A673 (cell line): ENCODE measurements around the gene PIAS4. TPM values are rescaled to one million over a fixed set of nuclear protein-coding genes. Genes with fewer than 3 reads are reported as not detected.

Source experiments
- BruUV-seq: library from RNA; stranded (reverse); fragments of 400-500 nt; replicated peaks from 2 replicates; lab custom pipeline; 2021; lab: Mats Ljungman, UMichigan
- CTCF ChIA-PET: fragments of 300-600 bp; sonication (Branson Sonifier 250); formaldehyde crosslinking; loops from one replicate; lab custom pipeline; 2022; ENCODE audit warnings: antibody characterized with exemption; lab: Charles Lee
- POLR2A ChIA-PET: fragments of 300-600 bp; sonication (Branson Sonifier 250); formaldehyde crosslinking; loops from one replicate; lab custom pipeline; 2022; ENCODE audit warnings: antibody characterized with exemption; ENCODE audit not compliant: low non-redundant PET; lab: Charles Lee
- DNase-seq: peaks from one replicate; pipeline ENCODE4 v3.0.0-alpha.2; 2015; ENCODE audit warnings: low spot score
- H3K27ac ChIP-seq: fragments of 200-600 bp; sonication (generic); 2 replicates; pipeline ENCODE4 v1.5.1; 2016; ENCODE audit warnings: mixed run types, low read depth, mild to moderate bottlenecking, mixed read lengths, antibody characterized with exemption, low read length; ENCODE audit not compliant: poor library complexity, severe bottlenecking
- H3K27me3 ChIP-seq: fragments of 200-600 bp; sonication (generic); replicated peaks from 2 replicates; pipeline ENCODE4 v1.6.1; 2017; ENCODE audit warnings: mixed run types, low read depth, mild to moderate bottlenecking, mixed read lengths, antibody characterized with exemption, low read length; ENCODE audit not compliant: insufficient read depth, poor library complexity
- H3K36me3 ChIP-seq: fragments of 200-600 bp; sonication (generic); 2 replicates; pipeline ENCODE4 v1.6.1; 2016; ENCODE audit warnings: mixed run types, mild to moderate bottlenecking, mixed read lengths, antibody characterized with exemption, low read length; ENCODE audit not compliant: insufficient read depth, poor library complexity, severe bottlenecking
- H3K4me1 ChIP-seq: fragments of 200-600 bp; sonication (generic); 2 replicates; pipeline ENCODE4 v1.6.1; 2017; ENCODE audit warnings: mixed run types, mild to moderate bottlenecking, mixed read lengths, antibody characterized with exemption, low read length; ENCODE audit not compliant: insufficient read depth, poor library complexity, severe bottlenecking
- H3K4me3 ChIP-seq: fragments of 200-600 bp; sonication (generic); 2 replicates; pipeline ENCODE4 v1.5.1; 2016; ENCODE audit warnings: low read depth, mixed run types, mild to moderate bottlenecking, mixed read lengths, low read length; ENCODE audit not compliant: poor library complexity, severe bottlenecking
- H3K9me3 ChIP-seq: fragments of 200-600 bp; sonication (generic); 2 replicates; pipeline ENCODE4 v1.6.1; 2016; ENCODE audit warnings: mixed run types, low read depth, mild to moderate bottlenecking, mixed read lengths, antibody characterized with exemption, low read length; ENCODE audit not compliant: poor library complexity, severe bottlenecking
- EZH2 ChIP-seq: fragments of 200-600 bp; sonication (generic); IDR thresholded peaks from 2 replicates; pipeline ENCODE4 v1.6.1; 2017; ENCODE audit warnings: borderline replicate concordance, low read depth, mild to moderate bottlenecking, mixed read lengths, antibody characterized with exemption, low read length; ENCODE audit not compliant: poor library complexity, severe bottlenecking
- intact Hi-C: fragments of 100-400 bp; cut with micrococcal nuclease; formaldehyde crosslinking; loops from one replicate; pipeline ENCODE4 v1.10.0; 2022; ENCODE audit not compliant: unreplicated experiment
- total RNA-seq: library from RNA; stranded (reverse); gene quantifications from 2 replicates; pipeline ENCODE4 v1.2.3, GENCODE V29; 2021
- TF ChIP-seq, protein P1 (sequence below): fragments of 300-800, 200-600 bp; sonication (generic); conservative IDR thresholded peaks from 2 replicates; pipeline ENCODE4 v1.5.1; 2017; ENCODE audit warnings: low read depth, mild to moderate bottlenecking, antibody characterized with exemption, low read length, moderate library complexity, mixed read lengths

PIAS4 gene
- total RNA-seq, 1 experiment from 2014 or later, result 59.1 TPM

DNA sequence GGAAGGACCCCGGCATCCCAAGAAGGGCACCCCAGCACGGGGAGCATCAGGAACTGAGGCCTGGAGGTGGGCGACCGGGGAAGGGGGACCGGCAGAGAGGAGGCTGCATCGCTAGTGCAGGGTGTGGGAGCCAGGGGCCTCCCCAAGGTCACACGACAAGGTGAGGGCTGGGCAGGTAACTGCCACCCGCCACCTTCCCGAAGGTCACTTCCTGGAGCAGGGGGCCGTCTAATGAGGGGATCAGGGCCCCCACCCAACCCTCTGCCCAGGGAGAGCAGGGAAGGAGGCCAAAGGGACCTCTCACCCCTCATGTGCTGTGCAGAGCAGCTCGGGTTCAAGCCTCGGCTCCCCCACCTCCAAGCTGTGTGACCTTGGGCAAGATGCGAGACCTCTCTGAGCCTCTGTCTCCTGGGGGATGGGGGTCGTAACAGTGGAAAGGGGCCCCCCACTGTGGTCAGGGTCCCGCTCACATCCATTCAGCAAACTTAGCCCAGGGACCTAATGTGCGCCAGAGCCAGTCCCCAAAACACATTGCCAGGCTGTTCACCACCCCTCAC is 53.2 kb downstream of the PIAS4 start:
- intact Hi-C loops, result no loop called here
- ChIA-PET CTCF (no interaction called here), POLR2A (no interaction called here)
- Histone ChIP-seq H3K27ac (no peak overlapping the region), H3K36me3 (peaks cover 3% of the 10 kb centered on the region), H3K9me3 (no peaks in the 10 kb centered on the region), H3K4me1 (peaks cover 7% of the 10 kb centered on the region), H3K27me3 (no peaks in the 10 kb centered on the region), H3K4me3 (no peak overlapping the region)
- no peak for DNase-seq
- TF ChIP-seq, protein P1, sequence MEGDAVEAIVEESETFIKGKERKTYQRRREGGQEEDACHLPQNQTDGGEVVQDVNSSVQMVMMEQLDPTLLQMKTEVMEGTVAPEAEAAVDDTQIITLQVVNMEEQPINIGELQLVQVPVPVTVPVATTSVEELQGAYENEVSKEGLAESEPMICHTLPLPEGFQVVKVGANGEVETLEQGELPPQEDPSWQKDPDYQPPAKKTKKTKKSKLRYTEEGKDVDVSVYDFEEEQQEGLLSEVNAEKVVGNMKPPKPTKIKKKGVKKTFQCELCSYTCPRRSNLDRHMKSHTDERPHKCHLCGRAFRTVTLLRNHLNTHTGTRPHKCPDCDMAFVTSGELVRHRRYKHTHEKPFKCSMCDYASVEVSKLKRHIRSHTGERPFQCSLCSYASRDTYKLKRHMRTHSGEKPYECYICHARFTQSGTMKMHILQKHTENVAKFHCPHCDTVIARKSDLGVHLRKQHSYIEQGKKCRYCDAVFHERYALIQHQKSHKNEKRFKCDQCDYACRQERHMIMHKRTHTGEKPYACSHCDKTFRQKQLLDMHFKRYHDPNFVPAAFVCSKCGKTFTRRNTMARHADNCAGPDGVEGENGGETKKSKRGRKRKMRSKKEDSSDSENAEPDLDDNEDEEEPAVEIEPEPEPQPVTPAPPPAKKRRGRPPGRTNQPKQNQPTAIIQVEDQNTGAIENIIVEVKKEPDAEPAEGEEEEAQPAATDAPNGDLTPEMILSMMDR, result no peak
- TF ChIP-seq EZH2, result no peak
- no TSS peak for BruUV-seq

GRCh38 chr19:4061178-4061682 is 53.7 kb downstream of the PIAS4 start:
- Histone ChIP-seq H3K4me1 (peaks cover 7% of the 10 kb centered on the region), H3K27me3 (no peaks in the 10 kb centered on the region), H3K4me3 (no peak overlapping the region), H3K9me3 (no peaks in the 10 kb centered on the region), H3K27ac (no peak overlapping the region), H3K36me3 (peaks cover 3% of the 10 kb centered on the region)
- CTCF ChIA-PET, result no interaction called here
- POLR2A ChIA-PET, result no interaction called here
- DNase-seq, result no peak
- no TSS peak for BruUV-seq
- TF ChIP-seq EZH2, result no peak
- TF ChIP-seq, protein P1, result no peak
- intact Hi-C loops, result no loop called here

DNA sequence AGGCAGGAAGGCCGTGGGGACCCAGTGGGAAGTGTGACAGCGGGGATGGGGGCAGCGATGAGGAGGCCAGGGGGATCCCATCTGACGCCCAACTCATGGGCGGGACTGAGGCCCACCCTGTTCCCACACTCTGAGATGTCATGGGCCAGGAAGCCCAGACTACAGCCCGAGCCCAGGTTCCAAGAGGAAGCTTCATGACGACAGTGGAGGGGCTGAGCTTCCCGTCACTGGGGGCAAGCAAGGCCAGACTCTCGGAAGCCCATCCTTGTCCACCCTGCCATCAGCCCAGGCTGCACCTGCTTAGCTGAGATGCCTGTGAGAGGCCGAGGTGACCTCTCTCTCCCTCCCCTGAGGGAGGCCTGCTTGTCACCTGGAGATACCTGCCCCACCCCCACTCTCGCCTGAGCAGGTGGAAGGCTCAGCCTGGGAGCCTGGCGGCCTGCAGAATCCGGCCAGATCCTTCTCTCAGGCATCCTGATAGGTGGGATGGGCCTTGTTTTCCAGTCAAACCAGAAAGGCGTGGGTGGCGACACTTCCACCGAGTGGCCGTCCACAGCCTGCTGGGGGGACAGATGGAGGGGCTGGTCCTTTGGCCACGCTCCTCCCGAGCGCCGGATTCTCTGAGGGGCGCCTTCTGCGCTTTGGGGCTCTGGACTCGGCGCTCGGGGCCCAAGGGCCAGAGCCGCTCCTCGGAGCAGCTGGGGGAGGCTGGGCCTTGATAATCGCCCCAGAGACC is 54.3 kb downstream of the PIAS4 start:
- Histone ChIP-seq H3K4me3 (no peak overlapping the region), H3K4me1 (peaks cover 7% of the 10 kb centered on the region), H3K27me3 (no peaks in the 10 kb centered on the region), H3K27ac (no peak overlapping the region), H3K36me3 (peaks cover 3% of the 10 kb centered on the region), H3K9me3 (no peaks in the 10 kb centered on the region)
- intact Hi-C loops, result no loop called here
- TF ChIP-seq, protein P1, result no peak
- TF ChIP-seq EZH2, result no peak
- ChIA-PET CTCF (no interaction called here), POLR2A (no interaction called here)
- no TSS peak for BruUV-seq
- no peak for DNase-seq
